ENCODE results near the gene TNFAIP2. TPM values are rescaled to one million over a fixed set of nuclear protein-coding genes. Genes with fewer than 3 reads are reported as not detected.

TNFAIP2 gene
- 5.7 and 7.7 TPM in 2 replicates for total RNA-seq

- intact Hi-C loops (cut with micrococcal nuclease): no loop called here
Measured at GRCh38 chr14:103122947-103123633, at the start of gene TNFAIP2. Gene TNFAIP2 (plus strand): TSS chr14:103123461. CDS start chr14:103126458, 2,997 bp downstream.

DNA sequence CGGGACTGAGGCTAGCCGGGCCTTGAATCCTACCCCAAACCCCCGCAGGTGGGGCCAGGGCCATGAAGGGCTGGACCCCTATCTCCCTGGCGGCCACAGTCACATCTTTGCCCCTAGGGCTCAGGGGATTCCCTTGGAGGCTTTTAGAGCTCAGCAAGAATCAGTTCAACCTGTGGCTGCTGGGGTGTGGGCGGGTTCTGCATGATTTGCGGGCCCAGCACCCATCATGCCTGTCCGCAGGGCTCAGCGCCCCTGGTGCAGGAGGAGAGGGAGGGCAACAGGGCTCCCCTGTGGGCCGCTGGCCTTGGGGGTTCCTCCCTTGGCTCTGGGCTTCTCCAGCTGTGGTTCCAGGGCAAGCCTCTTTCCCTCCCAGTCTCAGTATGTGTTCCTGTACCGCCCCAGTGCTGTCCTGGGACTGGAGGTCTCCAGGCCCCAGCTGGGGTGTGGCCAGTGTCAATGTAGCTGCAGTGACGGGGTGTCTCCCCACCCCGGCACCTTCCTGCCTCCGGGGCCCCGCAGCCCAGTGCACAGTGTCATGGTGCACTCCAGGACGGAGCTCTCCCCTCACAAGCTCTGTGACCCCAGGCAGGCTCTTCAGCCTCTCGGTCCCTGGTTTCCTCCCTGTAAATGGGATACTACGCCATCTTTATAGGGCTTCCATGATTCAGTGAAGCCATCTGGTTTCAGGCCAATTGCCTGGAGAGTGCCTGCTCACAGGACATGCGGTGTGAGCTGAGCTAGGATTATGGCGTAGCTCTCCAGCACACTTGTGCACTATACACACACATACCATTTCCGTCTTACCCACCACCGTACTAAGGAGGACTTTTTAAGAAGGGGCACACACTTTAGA, 49.2 kb upstream of the TNFAIP2 start:
- intact Hi-C loops (cut with micrococcal nuclease): loop anchor here (2.0 to 10.0 kb wide), 3 partner anchors 17 to 479 kb away; partner anchors contain the start of gene RCOR1

DNA sequence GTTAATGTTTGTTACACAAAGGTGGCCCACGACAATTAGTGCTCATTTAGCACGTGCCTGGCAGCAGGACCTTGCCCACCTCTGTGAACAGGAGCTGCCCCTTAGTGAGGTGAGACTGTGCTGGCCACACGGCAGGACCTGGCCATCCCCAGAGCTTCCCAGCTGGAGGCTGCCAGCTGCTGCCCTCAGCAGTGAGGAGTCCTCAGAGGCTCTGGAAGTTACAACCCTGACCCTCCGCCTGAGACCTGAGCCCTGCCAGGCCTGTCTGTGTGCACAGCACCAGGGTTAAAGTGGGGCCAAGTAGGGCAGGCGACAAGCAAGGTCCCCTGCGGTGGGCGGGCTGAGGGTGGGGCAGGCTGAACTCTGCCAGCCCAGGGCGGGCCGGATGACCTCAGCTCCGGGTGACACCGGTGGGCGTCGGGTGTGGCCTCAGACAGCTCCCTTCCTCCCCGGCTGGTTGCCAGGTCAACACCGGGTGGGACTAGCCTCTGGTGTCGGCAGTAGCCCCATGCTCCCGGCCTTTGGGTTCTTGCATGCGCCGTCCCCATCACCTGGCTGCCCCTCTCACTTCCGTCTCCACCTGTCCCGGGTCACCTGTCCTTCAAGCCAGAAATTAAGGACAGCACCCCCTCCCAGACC, 48.4 kb upstream of the TNFAIP2 start:
- intact Hi-C loops (cut with micrococcal nuclease): loop anchor here (2.0 to 10.0 kb wide), 5 partner anchors 16 to 480 kb away; partner anchors contain the start of gene RCOR1

DNA sequence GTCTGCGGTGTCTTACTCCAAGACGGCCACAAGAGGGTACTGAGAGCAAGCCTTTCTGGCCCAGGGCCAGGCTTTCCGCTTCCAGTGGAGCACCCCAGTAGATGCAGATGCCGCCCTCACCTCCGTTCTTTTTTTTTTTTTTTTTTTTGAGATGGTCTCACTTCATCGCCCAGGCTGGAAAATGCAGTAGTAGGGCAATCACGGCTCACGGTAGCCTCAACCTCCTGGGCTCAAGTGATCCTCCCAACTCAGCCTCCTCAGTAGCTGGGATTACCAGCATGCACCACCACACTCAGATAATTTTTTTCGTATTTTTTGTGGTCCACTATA, 44.9 kb upstream of the TNFAIP2 start:
- intact Hi-C loops (cut with micrococcal nuclease): loop anchor here (1.0 to 10.0 kb wide), 9 partner anchors 13 to 484 kb away; partner anchors contain the start of gene RCOR1

DNA sequence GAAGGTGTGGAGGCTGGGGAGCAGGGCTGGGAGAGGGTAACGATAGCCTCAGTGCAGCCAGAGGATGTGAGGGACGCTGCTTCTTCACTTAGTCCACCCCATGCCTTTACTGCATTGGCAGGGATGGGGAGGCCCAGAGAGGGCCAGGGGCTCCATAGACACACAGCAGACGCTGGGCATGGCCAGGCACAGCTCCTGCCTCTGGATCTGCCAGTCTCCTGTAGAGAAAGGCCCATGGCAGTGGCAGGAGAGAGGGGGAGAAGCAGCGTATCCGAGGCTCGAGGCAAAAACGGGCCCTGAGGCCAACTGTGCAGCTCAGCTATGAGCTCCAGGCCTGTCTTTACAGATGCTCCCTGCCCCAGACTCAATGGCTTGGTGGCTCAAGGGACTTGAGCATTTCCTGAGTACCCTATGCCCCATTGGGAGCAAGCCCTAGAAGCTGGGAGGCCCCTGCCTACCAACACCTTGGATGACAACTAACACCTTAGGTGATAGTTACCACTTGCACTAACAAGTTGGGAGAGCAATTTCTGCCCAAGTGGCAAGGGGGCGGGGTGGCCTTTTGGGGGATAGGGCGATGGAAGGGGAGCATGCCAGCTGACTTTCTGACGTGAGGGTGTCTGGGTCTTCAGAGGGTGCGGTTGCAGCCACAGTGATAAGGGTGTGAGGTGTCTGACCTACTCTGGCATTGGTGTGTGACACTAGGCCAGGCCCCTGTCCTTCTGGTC, 44.2 kb upstream of the TNFAIP2 start:
- intact Hi-C loops (cut with micrococcal nuclease): loop anchor here (1.0 to 10.0 kb wide), 9 partner anchors 12 to 484 kb away; partner anchors contain the start of gene RCOR1

DNA sequence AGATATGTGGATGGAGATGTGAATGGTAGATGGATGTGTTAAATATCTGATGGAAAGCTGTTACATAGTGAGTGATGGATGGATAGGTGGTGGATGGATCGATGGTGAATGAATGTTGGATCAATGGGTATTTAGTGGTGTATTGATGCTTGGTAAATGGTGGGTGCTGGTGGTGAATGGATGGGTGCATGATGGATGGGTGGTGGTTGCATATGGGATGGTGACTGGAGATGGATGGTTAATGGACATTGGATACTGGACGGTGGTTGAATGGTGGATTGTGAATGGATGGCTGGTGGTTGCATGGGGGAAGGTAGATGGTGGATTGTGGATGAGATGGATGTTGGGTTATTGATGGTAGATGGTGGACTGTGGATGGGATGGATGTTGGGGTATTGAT, 41.3 kb upstream of the TNFAIP2 start:
- intact Hi-C loops (cut with micrococcal nuclease): no loop called here

DNA sequence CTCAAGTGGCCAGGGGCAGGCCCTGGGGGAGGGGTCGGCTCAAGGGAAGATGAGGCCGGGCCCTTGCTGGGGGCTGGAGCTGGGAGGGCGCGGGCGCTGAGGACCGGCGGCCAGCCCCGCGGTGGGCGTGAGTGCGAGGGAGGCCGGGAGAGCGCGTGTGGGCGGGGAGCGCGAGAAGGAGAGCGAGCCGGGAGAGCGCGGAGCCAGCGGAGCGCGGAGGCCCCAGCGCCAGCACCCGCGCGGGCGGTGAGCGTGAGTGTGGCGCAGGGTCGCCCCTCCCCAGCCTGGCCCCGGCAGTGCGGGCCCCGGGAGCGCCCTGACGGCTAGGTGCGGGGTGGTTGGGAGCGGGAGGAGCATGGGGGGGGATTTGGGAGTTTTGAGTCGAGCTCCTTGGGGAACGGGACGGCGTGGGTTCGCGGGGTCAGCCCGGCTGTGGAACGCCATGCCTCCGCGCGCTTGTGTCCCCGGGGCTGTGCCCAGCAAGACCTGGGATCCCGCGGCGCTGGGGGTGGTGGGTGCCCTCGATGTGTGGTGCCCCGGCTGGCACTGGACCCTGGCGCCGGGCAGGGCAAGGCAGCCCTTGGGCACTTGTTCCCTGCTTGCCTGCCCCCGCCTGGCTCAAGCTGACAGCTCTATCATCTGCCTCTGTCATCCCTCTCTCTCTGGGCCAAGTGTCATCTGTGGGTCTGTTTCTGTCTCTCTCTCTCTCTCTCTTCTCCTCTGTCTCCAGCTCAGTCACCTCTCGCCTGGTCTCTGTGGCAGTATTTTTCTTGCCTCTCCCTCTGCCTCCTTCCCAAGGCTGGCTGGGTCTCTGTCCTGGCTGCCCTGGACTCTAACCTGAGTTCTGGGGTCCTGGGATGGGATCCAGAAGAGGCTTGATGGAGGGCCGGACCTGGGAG, 39.0 kb upstream of the TNFAIP2 start, which contains the start of gene LBHD2:
Gene LBHD2 (plus strand): TSS at position 190 of the 899 bp plus-strand sequence. CDS start 1,803 bp downstream, outside the sequence.
- intact Hi-C loops (cut with micrococcal nuclease): no loop called here

GRCh38 chr14:103085106-103086091, 37.9 kb upstream of the TNFAIP2 start:
- intact Hi-C loops (cut with micrococcal nuclease): no loop called here

DNA sequence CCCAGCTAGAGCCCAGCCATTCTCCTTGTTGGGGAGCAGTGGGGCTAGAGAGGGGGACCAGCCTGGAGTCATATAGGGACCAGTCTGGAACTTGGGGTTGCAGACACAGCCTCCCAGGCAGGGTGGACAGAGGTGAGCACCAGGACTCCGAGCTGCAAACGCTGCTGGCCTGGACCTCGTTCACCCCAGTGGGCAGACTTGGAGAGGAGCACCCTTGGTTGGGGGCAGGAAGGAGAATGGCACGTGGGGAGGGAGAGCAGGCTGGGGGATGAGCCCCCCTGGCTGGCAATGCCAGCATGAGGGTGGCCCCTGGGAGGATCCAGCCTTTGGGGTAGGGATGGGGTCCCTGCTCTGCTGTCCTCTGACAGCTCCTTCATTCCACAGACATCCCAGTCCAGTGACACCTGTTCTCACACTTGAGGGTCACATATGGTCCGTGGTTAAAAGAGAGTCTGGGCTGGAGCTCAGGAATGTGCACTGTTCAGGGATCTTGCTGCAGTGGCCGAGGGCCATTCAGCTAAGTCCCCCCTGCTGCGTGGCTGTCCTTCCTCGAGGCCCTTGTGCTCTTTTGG, 36.4 kb upstream of the TNFAIP2 start:
- intact Hi-C loops (cut with micrococcal nuclease): no loop called here

DNA sequence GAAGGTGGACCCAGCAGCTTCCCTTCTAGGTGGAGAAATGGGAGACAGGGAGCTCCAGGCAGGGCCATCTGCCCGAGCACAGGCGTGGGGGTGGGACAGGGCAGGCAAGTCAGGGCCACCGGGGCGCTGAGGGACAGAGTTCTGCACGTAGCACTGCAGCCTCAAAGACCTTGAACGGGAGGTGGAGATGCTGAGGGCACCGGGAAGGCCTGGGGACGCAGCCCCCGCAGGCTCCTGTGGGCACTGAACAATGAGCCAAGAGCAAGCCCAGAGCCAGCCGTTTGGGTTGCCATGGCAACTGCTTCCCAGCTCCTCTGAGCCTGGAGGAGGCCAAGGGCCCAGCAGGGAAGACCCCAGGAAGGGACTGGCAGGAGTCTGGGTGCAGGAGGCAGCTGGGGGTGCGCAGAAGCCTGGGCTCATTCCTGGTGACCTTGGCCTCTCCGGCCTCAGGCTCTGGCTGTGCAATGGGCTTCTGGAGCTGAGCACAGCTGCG, 35.9 kb upstream of the TNFAIP2 start:
- intact Hi-C loops (cut with micrococcal nuclease): no loop called here

- intact Hi-C loops (cut with micrococcal nuclease): no loop called here
Measured at GRCh38 chr14:103088921-103089320, 34.3 kb upstream of the TNFAIP2 start.

DNA sequence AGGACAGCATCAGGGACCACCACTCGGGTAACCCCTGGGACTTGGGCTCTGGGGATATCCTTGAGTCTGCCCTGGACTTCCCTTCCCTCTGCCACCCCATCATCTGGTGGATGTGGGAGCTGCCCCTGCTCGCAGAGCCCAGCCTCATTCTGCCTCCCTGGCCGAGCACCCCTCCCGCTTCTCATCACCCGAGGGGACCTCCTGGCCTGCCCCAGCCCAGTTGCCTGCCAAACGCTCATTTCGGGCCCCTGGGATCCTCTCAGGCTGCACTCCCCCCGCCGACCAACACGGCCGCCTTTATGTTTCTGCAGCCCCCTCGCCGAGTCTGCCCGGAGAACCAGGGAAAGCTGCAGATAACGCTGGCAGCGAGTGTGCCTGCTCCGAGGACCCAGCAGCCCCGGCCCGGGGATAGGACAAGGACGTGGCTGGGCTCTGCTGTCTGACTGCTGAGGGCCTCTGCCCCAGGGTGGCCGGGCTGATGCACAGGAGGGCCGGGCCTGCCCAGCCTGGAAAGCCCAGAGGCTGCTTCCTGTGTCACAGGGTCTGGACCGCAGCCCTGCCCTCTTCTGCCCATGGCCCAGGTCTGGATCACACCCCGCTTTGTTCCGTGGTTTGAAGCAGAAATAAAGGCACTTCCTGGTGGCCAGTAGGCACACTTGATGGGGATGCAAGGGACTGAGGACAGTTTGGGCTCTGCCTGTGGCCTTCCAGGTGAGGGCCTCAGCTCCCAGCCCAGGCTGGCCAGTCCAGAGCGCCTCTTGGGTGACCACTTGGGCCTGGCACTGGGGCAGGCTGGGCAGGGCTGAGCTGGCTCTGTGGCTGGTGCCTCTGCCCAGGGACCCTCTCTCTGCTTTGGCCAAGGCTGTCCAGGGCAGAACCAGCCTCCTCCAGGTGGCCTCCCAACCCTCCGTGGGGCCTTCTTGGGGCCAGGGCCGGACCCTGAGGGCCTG, 33.6 kb upstream of the TNFAIP2 start:
- intact Hi-C loops (cut with micrococcal nuclease): loop anchor here (2.0 kb wide), 1 partner anchor 15 kb away; no protein-coding TSS in a partner anchor

DNA sequence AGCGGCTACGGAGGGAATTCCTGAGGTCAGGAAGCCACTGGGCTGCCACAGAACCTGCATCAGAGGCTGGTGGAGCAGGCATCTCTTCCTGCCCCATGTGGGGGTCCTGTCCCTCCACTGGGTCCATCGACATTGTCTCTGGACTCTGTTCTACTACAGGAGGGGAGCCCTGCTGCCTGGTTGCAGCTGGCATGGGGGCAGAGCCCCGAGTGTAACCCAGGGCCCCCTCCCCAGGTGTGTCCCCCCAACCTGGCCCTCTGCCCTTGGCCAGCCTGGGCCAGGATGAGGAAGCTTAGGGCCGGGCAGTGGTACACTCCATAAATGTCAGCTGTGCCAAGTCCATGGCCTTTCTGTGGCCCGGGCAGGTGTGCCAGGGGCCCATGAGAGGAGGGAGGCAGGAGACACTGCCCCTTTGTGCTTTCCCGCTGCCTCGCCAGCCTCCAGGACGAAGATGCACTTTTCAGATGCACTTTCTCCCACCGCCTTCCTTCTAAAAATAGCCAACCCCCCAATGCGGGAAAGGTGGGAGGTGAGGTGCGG, 32.7 kb upstream of the TNFAIP2 start:
- intact Hi-C loops (cut with micrococcal nuclease): loop anchor here (1.0 to 2.0 kb wide), 4 partner anchors 12 to 396 kb away; partner anchors contain the start of gene CDC42BPB

DNA sequence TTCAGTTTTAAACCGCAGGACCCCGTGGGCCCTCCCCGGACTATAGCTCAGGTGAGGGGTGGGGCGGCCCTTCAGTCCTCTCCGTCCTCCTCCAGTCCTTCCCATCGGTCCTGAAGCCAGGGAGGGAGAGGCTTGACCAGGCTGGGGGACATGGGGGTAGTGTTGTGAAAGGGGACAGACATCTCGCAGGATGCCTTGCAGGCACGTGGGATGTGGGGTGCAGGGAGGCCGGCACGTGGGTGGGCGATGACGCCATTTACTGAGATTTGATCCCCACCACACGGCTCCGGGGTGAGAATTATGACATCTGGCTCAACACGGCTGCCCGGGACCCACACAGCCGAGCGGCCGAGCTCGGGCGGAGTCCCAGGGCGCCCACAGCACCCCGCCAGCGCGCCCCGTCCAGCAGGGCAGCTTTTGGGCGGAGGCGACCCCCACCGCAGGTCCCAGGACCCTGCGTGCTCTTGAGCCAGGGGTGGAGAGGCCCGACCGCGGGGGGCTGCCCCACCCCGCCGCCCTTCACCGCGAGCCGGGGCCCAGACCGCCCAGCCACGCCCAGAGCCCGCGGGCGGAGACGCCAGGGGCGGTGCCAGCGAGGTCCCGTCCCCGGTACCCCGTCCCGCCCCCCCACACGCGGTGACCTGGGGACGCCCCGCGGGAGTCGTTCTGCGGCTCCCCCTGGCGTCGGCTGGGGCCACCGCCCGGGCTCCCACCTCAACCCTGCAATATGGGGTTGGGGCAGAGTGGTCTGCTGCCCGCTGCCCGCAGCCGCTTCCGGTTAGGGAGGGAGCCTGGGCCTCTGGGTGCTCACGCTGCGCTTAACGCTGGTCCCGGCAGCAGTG, 32.0 kb upstream of the TNFAIP2 start:
- intact Hi-C loops (cut with micrococcal nuclease): loop anchor here (1.0 to 2.0 kb wide), 4 partner anchors 13 to 397 kb away; partner anchors contain the start of gene CDC42BPB

DNA sequence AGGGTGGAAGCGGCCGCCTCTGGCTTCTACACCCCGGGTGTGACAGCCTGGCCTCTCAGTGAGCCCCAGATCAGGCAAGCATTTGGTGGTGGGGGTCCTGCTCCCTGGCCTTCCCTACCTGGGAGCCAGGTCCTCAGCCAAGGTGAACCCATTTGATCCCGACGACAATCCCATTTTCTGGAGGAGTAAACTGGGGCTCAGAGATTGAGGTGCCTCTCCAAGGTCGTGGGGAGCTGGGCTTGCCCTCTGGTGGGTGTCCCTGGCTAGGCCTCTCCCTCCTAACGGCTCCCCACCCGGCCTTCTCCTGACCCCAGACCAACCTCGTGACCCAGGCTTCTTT, 31.4 kb upstream of the TNFAIP2 start:
- intact Hi-C loops (cut with micrococcal nuclease): loop anchor here (1.0 to 2.0 kb wide), 4 partner anchors 14 to 398 kb away; partner anchors contain the start of gene CDC42BPB
